Rectal smooth muscle tissue (tissue), 1 donor: Measurements from ENCODE around the gene PRRG4.

Source experiments
- H3K27ac ChIP-seq: one replicate; pipeline ENCODE4 v1.7.0; 2013; ENCODE audit warnings: low read depth, low read length, inconsistent platforms
- H3K27me3 ChIP-seq: one replicate; pipeline ENCODE4 v1.7.0; 2013; ENCODE audit warnings: low read length; ENCODE audit not compliant: control insufficient read depth, insufficient read depth
- H3K36me3 ChIP-seq: one replicate; pipeline ENCODE4 v1.7.0; 2013; ENCODE audit warnings: low read length; ENCODE audit not compliant: control insufficient read depth, insufficient read depth
- H3K4me1 ChIP-seq: one replicate; pipeline ENCODE4 v1.7.0; 2013; ENCODE audit warnings: low read length; ENCODE audit not compliant: control insufficient read depth, insufficient read depth
- H3K4me3 ChIP-seq: one replicate; pipeline ENCODE4 v1.7.0; 2013; ENCODE audit warnings: low read length
- H3K9ac ChIP-seq: one replicate; pipeline ENCODE4 v1.7.0; 2013; ENCODE audit warnings: low read length

Gene PRRG4

GRCh38 chr11:32890843-32891656 lies 61.3 kb downstream of the PRRG4 start:
- no peaks in the 10 kb centered on the region for H3K4me1 ChIP-seq
- no peak overlapping the region for H3K9ac ChIP-seq
- no peak overlapping the region for H3K27ac ChIP-seq
- peak overlapping the region; percentile 90 for H3K4me3 ChIP-seq
- no peaks in the 10 kb centered on the region for H3K36me3 ChIP-seq
- no peaks in the 10 kb centered on the region for H3K27me3 ChIP-seq

- peak overlapping the region; percentile 90 for H3K27ac ChIP-seq
- H3K27me3 ChIP-seq: no peaks in the 10 kb centered on the region
- H3K4me1 ChIP-seq: no peaks in the 10 kb centered on the region
- peak overlapping the region; percentile 80 for H3K9ac ChIP-seq
- no peaks in the 10 kb centered on the region for H3K36me3 ChIP-seq
- peak overlapping the region; percentile 90 for H3K4me3 ChIP-seq
Measured at GRCh38 chr11:32891657-32892354, 62.1 kb downstream of the PRRG4 start.

- no peaks in the 10 kb centered on the region for H3K4me1 ChIP-seq
- H3K36me3 ChIP-seq: no peaks in the 10 kb centered on the region
- H3K9ac ChIP-seq: peak within 1 kb of the TSS; percentile 80
- H3K27me3 ChIP-seq: no peaks in the 10 kb centered on the region
- peak within 1 kb of the TSS; percentile 90 for H3K4me3 ChIP-seq
- peak within 1 kb of the TSS; percentile 90 for H3K27ac ChIP-seq
Measured at GRCh38 chr11:32892355-32893092, 62.8 kb downstream of the PRRG4 start, which contains the start of gene QSER1. TSS of gene QSER1 (plus strand) at chr11:32892811. CDS start at chr11:32893126, 315 bp downstream.

GRCh38 chr11:32893093-32893342 lies 63.3 kb downstream of the PRRG4 start:
- Histone ChIP-seq H3K9ac (no peak overlapping the region), H3K36me3 (no peaks in the 10 kb centered on the region), H3K27ac (peak overlapping the region; percentile 90), H3K27me3 (no peaks in the 10 kb centered on the region), H3K4me3 (peak overlapping the region; percentile 87), H3K4me1 (no peaks in the 10 kb centered on the region)

- no peaks in the 10 kb centered on the region for H3K36me3 ChIP-seq
- peak overlapping the region; percentile 90 for H3K27ac ChIP-seq
- no peaks in the 10 kb centered on the region for H3K27me3 ChIP-seq
- peak overlapping the region; percentile 78 for H3K9ac ChIP-seq
- H3K4me1 ChIP-seq: no peaks in the 10 kb centered on the region
- H3K4me3 ChIP-seq: peak overlapping the region; percentile 87
Measured at GRCh38 chr11:32893343-32894148, 63.8 kb downstream of the PRRG4 start.

- H3K9ac ChIP-seq: no peak overlapping the region
- peak overlapping the region; percentile 90 for H3K27ac ChIP-seq
- H3K4me3 ChIP-seq: peak overlapping the region; percentile 87
Measured at GRCh38 chr11:32894149-32894827, 64.6 kb downstream of the PRRG4 start.

GRCh38 chr11:32894921-32895320 lies 65.2 kb downstream of the PRRG4 start:
- Histone ChIP-seq H3K4me3 (no peak overlapping the region), H3K4me1 (no peaks in the 10 kb centered on the region)

More at GRCh38 chr11:32894149-32894827, 64.6 kb downstream of the PRRG4 start:
- H3K36me3 ChIP-seq: no peaks in the 10 kb centered on the region
- H3K27me3 ChIP-seq: no peaks in the 10 kb centered on the region
- no peaks in the 10 kb centered on the region for H3K4me1 ChIP-seq

GRCh38 chr11:32895471-32895870 lies 65.7 kb downstream of the PRRG4 start:
- H3K36me3 ChIP-seq: no peaks in the 10 kb centered on the region
- no peak overlapping the region for H3K27ac ChIP-seq
- no peaks in the 10 kb centered on the region for H3K27me3 ChIP-seq
- no peaks in the 10 kb centered on the region for H3K4me1 ChIP-seq
- no peak overlapping the region for H3K4me3 ChIP-seq
- no peak overlapping the region for H3K9ac ChIP-seq

More at GRCh38 chr11:32894921-32895320, 65.2 kb downstream of the PRRG4 start:
- Histone ChIP-seq H3K27ac (no peak overlapping the region), H3K27me3 (no peaks in the 10 kb centered on the region), H3K36me3 (no peaks in the 10 kb centered on the region), H3K9ac (no peak overlapping the region)

- H3K4me1 ChIP-seq: no peaks in the 10 kb centered on the region
- no peaks in the 10 kb centered on the region for H3K36me3 ChIP-seq
- H3K9ac ChIP-seq: no peak overlapping the region
- no peaks in the 10 kb centered on the region for H3K27me3 ChIP-seq
- H3K27ac ChIP-seq: no peak overlapping the region
- no peak overlapping the region for H3K4me3 ChIP-seq
Measured at GRCh38 chr11:32897103-32897502, 67.4 kb downstream of the PRRG4 start.

GRCh38 chr11:32899438-32899837 lies 69.7 kb downstream of the PRRG4 start:
- H3K4me3 ChIP-seq: no peak overlapping the region
- no peaks in the 10 kb centered on the region for H3K36me3 ChIP-seq
- H3K27me3 ChIP-seq: no peaks in the 10 kb centered on the region
- H3K4me1 ChIP-seq: no peaks in the 10 kb centered on the region
- H3K9ac ChIP-seq: no peak overlapping the region
- H3K27ac ChIP-seq: no peak overlapping the region

GRCh38 chr11:32902089-32902665 lies 72.5 kb downstream of the PRRG4 start:
- Histone ChIP-seq H3K27ac (no peak overlapping the region), H3K4me1 (peaks cover 3% of the 10 kb centered on the region), H3K9ac (no peak overlapping the region), H3K4me3 (no peak overlapping the region), H3K36me3 (no peaks in the 10 kb centered on the region), H3K27me3 (no peaks in the 10 kb centered on the region)
